GM12875 (cell line): Measurements from ENCODE around the gene STAT5A.

Experiments used
- H3K4me3 ChIP-seq: one replicate; pipeline ENCODE4 v1.5.1; 2011; ENCODE audit warnings: low read depth, low read length, control low read depth
- TF ChIP-seq, protein P1 (sequence below): IDR thresholded peaks from 2 replicates; pipeline ENCODE4 v1.5.1; 2011; ENCODE audit warnings: low read depth, mild to moderate bottlenecking, control low read depth, inconsistent platforms, low read length, moderate library complexity, borderline replicate concordance; ENCODE audit not compliant: insufficient read depth

The STAT5A gene

DNA sequence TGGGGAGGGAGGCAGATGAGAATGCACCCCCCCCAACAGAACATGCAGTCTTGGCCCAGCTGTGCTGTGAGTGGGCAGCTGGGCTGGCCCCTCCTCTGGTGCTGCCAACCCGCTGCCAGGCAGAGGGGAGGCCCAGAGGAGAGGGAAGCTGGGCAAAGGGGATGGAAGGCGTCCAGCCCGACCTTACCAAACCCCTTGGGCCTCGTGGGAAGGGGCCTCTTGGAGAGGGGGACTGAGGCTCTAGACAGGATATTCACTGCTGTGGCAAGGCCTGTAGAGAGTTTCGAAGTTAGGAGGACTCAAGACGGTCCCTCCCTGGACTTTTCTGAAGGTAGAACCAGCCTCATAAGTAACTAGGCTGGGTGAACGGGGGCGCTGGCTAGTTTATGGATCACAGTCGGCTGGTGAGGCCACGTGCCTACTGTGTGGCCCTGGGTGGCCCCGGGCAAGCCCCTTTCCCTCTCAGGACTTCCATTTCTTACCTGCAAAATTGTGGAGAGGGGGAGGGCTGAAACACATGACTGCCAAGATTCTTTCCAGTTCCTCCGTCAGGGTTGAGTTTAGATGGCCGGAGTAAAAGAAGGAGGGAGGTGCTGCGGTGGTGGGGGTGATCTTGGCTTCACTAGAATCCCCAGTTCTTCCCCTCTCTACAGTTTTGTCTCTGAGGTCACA is 857 bp upstream of the STAT5A start:
- TF ChIP-seq, protein P1, sequence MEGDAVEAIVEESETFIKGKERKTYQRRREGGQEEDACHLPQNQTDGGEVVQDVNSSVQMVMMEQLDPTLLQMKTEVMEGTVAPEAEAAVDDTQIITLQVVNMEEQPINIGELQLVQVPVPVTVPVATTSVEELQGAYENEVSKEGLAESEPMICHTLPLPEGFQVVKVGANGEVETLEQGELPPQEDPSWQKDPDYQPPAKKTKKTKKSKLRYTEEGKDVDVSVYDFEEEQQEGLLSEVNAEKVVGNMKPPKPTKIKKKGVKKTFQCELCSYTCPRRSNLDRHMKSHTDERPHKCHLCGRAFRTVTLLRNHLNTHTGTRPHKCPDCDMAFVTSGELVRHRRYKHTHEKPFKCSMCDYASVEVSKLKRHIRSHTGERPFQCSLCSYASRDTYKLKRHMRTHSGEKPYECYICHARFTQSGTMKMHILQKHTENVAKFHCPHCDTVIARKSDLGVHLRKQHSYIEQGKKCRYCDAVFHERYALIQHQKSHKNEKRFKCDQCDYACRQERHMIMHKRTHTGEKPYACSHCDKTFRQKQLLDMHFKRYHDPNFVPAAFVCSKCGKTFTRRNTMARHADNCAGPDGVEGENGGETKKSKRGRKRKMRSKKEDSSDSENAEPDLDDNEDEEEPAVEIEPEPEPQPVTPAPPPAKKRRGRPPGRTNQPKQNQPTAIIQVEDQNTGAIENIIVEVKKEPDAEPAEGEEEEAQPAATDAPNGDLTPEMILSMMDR, result no peak
- peak overlapping the region; percentile 79 for H3K4me3 ChIP-seq

DNA sequence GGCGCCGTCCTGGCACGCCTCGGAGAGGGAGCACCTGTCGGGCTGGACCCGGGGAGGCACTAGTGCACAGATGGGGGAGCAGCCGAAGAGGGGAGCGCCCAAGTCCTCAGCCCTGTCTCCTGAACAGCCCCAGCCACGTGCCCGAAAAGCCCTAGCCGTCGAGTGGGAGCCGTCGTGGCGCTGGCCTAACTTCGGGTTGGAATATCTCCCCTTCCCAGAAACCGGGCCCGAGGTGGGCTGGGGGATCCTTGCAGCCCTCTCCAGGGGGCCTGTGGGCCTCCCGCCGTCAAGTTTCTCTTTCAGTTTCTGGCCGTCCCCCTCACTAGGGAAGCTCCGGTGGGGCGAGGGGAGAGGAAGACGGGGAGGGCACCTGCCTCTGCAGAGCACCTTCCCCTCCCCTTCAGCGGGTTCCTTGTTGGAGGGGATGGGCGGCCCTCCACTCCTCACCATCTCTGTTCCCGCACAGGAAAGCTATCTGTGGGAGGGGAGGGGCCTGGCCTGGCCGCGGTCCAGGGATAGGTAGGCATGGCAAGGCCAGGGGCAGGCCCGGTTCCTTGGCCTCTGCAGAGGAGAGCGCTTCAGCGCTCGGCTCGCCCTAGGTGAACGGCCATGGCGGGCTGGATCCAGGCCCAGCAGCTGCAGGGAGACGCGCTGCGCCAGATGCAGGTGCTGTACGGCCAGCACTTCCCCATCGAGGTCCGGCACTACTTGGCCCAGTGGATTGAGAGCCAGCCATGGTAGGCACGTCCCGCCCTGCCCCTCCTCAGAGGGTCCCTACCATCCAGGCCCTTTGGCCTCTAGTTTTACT is 709 bp downstream of the STAT5A start:
- TF ChIP-seq, protein P1, result no peak
- peak overlapping the region; percentile 79 for H3K4me3 ChIP-seq

DNA sequence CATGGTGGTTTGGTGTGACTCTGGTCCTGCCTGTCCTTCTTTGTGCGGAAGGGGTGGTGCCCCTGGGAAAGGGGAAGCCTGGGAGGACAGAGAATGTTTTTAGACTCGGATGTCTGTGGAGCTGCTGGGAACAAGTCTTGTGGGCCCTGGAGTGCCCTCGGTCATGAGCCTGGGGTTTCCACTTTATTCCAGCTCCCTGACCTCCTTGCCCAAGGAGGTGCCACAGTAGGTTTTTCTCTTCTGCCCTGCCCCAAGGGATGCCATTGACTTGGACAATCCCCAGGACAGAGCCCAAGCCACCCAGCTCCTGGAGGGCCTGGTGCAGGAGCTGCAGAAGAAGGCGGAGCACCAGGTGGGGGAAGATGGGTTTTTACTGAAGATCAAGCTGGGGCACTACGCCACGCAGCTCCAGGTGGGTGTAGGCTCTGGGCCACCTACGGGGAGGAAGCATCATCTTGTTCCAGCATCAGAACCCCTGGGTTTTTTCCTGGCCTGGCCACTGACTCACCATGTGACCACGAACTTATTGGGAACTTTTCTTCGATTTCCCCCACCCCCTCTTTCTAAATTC is 1.4 kb downstream of the STAT5A start:
- TF ChIP-seq, protein P1, result no peak
- H3K4me3 ChIP-seq, result peak overlapping the region; percentile 79

DNA sequence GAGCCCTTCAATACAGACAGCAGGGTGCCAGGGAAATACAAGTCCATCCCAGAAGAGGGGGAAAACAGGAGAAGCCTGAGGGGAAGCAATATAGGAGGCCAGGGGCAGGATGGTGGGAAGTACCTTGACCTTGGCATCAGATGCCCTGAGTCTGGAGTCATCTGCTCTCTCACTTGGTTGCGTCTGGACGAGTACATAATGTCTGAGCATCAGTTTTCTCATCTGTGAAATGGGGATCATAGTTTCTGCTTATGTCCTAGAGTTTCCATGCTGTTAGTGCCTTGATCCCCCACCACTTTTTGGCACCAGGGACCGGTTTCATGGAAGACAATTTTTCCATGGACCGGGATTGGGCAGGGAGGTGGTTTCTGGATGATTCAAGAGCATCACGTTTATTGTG is 2.3 kb downstream of the STAT5A start:
- H3K4me3 ChIP-seq, result no peak overlapping the region

DNA sequence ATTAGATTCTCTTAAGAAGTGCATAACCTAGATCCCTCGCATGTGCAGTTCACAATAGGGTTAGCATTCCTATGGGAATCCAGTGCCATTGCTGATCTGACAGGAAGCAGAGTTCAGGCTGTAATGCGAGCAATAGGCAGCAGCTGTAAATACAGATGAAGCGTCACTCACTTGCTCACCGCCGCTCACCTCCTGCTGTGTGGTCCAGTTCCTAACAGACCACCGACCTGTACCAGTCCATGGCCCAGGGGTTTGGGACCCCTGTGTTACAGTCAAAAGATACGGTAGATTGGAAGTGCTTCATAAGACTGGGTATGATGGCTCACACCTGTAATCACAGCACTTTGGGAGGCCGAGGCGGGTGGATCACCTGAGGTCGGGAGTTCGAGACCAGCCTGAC is 2.8 kb downstream of the STAT5A start:
- no peak overlapping the region for H3K4me3 ChIP-seq
- TF ChIP-seq, protein P1, result no peak

More for the DNA sequence above, 2.3 kb downstream of the STAT5A start:
- TF ChIP-seq, protein P1, result no peak

DNA sequence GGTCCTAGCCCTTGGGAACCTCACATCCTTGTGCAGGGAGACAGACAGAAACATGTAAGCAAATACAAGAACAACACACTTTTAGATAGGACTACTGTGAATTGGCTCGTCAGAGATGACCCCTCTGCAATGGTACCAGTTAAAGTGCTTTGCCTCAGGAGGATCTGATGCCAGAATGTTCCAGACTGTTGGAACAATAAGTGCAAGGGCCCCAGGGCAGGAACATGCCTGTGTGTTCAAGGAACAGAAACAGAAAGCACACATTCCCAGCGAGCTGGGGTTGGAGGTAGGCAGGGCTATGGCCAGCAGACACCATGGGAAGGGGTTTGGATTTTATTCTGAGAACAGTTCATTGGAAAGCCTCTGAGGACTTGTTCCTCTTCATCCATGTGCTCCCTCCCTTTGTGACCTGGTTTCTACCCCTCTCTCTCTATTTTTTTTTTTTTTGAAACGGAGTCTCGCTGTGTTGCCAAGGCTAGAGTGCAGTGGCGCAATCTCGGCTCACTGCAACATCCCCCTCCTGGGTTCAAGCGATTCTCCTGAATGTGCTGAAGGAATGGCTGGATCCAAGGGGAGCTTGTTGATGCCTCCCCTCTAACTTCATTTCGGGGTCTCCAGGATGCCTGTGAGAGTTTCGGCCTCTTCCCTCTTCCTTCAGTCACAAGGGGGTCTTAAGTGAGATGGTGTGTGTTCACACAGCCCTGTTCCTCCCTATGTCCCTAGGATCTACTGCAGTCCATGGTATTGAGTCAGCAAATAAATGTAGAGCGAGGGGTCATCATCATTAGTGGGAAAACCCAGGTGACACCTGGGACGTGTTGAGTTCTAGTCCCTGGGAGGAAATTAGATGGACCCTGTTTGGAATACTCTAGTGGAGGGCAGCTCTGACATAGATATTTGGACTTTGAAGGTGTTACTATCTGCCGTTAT is 6.4 kb downstream of the STAT5A start:
- H3K4me3 ChIP-seq, result no peak overlapping the region
- TF ChIP-seq, protein P1, result no peak
